NB4 (cell line): ENCODE measurements around the gene LAMA4.

ENCODE experiments used
- MYC ChIP-seq: IDR thresholded peaks from 2 replicates; pipeline ENCODE4 v1.6.1; 2011; ENCODE audit warnings: low read depth, low read length
- TF ChIP-seq, protein P1 (sequence below): IDR thresholded peaks from one replicate; pipeline ENCODE4 v1.5.1; 2012; ENCODE audit warnings: low read depth, low read length
- TF ChIP-seq, protein P2 (sequence below): IDR thresholded peaks from 2 replicates; pipeline ENCODE4 v1.6.1; 2011; ENCODE audit warnings: low read depth, low read length

DNA sequence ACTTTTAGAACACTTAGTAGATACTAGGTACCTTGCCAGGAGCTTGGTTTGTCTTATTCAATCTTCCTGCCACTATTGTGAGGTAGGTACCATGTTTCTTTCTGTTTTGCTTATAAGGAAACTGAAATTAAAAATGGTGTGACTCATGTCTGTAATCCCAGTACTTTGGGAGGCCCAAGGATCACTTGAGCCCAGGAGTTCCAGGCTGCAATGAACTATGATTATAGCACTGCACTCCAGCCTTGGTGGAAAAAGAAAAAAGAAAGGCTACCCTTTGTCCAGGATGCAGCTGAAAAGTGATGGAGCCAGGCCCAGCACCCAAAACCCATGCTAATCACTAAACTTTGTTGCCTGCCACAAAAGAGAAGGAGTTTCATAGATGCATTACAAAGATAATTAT is 34.1 kb upstream of the LAMA4 start:
- TF ChIP-seq, protein P1, sequence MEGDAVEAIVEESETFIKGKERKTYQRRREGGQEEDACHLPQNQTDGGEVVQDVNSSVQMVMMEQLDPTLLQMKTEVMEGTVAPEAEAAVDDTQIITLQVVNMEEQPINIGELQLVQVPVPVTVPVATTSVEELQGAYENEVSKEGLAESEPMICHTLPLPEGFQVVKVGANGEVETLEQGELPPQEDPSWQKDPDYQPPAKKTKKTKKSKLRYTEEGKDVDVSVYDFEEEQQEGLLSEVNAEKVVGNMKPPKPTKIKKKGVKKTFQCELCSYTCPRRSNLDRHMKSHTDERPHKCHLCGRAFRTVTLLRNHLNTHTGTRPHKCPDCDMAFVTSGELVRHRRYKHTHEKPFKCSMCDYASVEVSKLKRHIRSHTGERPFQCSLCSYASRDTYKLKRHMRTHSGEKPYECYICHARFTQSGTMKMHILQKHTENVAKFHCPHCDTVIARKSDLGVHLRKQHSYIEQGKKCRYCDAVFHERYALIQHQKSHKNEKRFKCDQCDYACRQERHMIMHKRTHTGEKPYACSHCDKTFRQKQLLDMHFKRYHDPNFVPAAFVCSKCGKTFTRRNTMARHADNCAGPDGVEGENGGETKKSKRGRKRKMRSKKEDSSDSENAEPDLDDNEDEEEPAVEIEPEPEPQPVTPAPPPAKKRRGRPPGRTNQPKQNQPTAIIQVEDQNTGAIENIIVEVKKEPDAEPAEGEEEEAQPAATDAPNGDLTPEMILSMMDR, result no peak
- TF ChIP-seq, protein P2, sequence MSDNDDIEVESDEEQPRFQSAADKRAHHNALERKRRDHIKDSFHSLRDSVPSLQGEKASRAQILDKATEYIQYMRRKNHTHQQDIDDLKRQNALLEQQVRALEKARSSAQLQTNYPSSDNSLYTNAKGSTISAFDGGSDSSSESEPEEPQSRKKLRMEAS, result no peak
- TF ChIP-seq MYC, result no peak
